Activated naive CD4-positive, alpha-beta T cell treated with anti-CD3 and anti-CD28 coated beads, Interleukin-2, amount 10 ng/mL, durations not matched to agents 7 days and 5 days (primary cell): ENCODE results near the gene FARS2.

Experiments
- CTCF ChIA-PET: fragments of 350-600 bp; sonication (Branson Sonifier 250); formaldehyde crosslinking; loops from one replicate; lab custom pipeline; 2021; ENCODE audit warnings: antibody characterized with exemption; lab: Charles Lee
- DNase-seq: peaks from one replicate; pipeline ENCODE4 v3.0.0-alpha.2; 2020
- H3K27ac Mint-ChIP-seq: one replicate; pipeline ENCODE4 v1.8.0; 2021; ENCODE audit warnings: mild to moderate bottlenecking, moderate library complexity, mixed read lengths
- H3K27me3 Mint-ChIP-seq: one replicate; pipeline ENCODE4 v1.8.0; 2021; ENCODE audit warnings: mild to moderate bottlenecking, mixed read lengths
- H3K36me3 Mint-ChIP-seq: one replicate; pipeline ENCODE4 v1.8.0; 2021; ENCODE audit warnings: mixed read lengths
- H3K4me1 Mint-ChIP-seq: one replicate; pipeline ENCODE4 v1.8.0; 2021; ENCODE audit warnings: mixed read lengths
- H3K4me3 Mint-ChIP-seq: one replicate; pipeline ENCODE4 v1.8.0; 2021; ENCODE audit warnings: mild to moderate bottlenecking, moderate library complexity, mixed read lengths
- H3K9me3 Mint-ChIP-seq: one replicate; pipeline ENCODE4 v1.8.0; 2021; ENCODE audit warnings: mixed read lengths

FARS2 gene

GRCh38 chr6:5398530-5398929 is 137.2 kb downstream of the FARS2 start:
- no peak overlapping the region for H3K4me3 Mint-ChIP-seq
- CTCF ChIA-PET: interaction anchor here (0.6 to 1.0 kb wide), 5 partner anchors 10 to 255 kb away, joined by 3 to 5 read pairs (median 3); partner anchors contain the start of genes FARS2 and LYRM4
- no peak for DNase-seq

GRCh38 chr6:5399391-5399790 is 138.1 kb downstream of the FARS2 start:
- no peaks in the 10 kb centered on the region for H3K27me3 Mint-ChIP-seq
- peaks cover 2% of the 10 kb centered on the region for H3K4me1 Mint-ChIP-seq
- H3K36me3 Mint-ChIP-seq: no peaks in the 10 kb centered on the region
- H3K27ac Mint-ChIP-seq: no peak overlapping the region
- H3K9me3 Mint-ChIP-seq: no peaks in the 10 kb centered on the region
- H3K4me3 Mint-ChIP-seq: no peak overlapping the region
- no peak for DNase-seq
- CTCF ChIA-PET: no interaction called here

More at GRCh38 chr6:5398530-5398929, 137.2 kb downstream of the FARS2 start:
- no peaks in the 10 kb centered on the region for H3K9me3 Mint-ChIP-seq
- no peaks in the 10 kb centered on the region for H3K27me3 Mint-ChIP-seq
- H3K27ac Mint-ChIP-seq: no peak overlapping the region
- H3K4me1 Mint-ChIP-seq: peaks cover 2% of the 10 kb centered on the region
- no peaks in the 10 kb centered on the region for H3K36me3 Mint-ChIP-seq

- no peak overlapping the region for H3K4me3 Mint-ChIP-seq
- no peaks in the 10 kb centered on the region for H3K9me3 Mint-ChIP-seq
- H3K27ac Mint-ChIP-seq: no peak overlapping the region
- no peaks in the 10 kb centered on the region for H3K36me3 Mint-ChIP-seq
- H3K27me3 Mint-ChIP-seq: no peaks in the 10 kb centered on the region
- no peak for DNase-seq
- peaks cover 2% of the 10 kb centered on the region for H3K4me1 Mint-ChIP-seq
- CTCF ChIA-PET: interaction anchor here (1.5 to 3.2 kb wide), 2 partner anchors 182 to 258 kb away, joined by 3 to 22 read pairs; no protein-coding TSS in a partner anchor
Measured at GRCh38 chr6:5401845-5402738, 140.8 kb downstream of the FARS2 start.

GRCh38 chr6:5403076-5403475 is 141.8 kb downstream of the FARS2 start:
- CTCF ChIA-PET: interaction anchor here (1.5 to 3.2 kb wide), 2 partner anchors 183 to 259 kb away, joined by 3 to 22 read pairs; no protein-coding TSS in a partner anchor
- Mint-ChIP-seq H3K9me3 (no peaks in the 10 kb centered on the region), H3K4me1 (peaks cover 2% of the 10 kb centered on the region), H3K27ac (no peak overlapping the region), H3K27me3 (no peaks in the 10 kb centered on the region), H3K36me3 (no peaks in the 10 kb centered on the region), H3K4me3 (no peak overlapping the region)
- DNase-seq: no peak

- Mint-ChIP-seq H3K9me3 (no peaks in the 10 kb centered on the region), H3K27me3 (no peaks in the 10 kb centered on the region), H3K4me1 (peaks cover under 1% of the 10 kb centered on the region), H3K36me3 (no peaks in the 10 kb centered on the region), H3K4me3 (no peak overlapping the region), H3K27ac (no peak overlapping the region)
- CTCF ChIA-PET: interaction anchor here (0.8 to 3.2 kb wide), 3 partner anchors 198 to 613 kb away, joined by 3 to 22 read pairs (median 3); no protein-coding TSS in a partner anchor
- no peak for DNase-seq
Measured at GRCh38 chr6:5403609-5404008, 142.3 kb downstream of the FARS2 start.

- CTCF ChIA-PET: no interaction called here
- DNase-seq: no peak
- Mint-ChIP-seq H3K9me3 (no peaks in the 10 kb centered on the region), H3K27ac (no peak overlapping the region), H3K4me3 (no peak overlapping the region), H3K4me1 (no peaks in the 10 kb centered on the region), H3K27me3 (no peaks in the 10 kb centered on the region), H3K36me3 (peaks cover 3% of the 10 kb centered on the region)
Measured at GRCh38 chr6:5405976-5406375, 144.7 kb downstream of the FARS2 start.

GRCh38 chr6:5411414-5411813 is 150.1 kb downstream of the FARS2 start:
- H3K4me3 Mint-ChIP-seq: no peak overlapping the region
- H3K9me3 Mint-ChIP-seq: no peaks in the 10 kb centered on the region
- CTCF ChIA-PET: no interaction called here

GRCh38 chr6:5412017-5412416 is 150.7 kb downstream of the FARS2 start:
- DNase-seq: no peak
- peaks cover 3% of the 10 kb centered on the region for H3K36me3 Mint-ChIP-seq
- no peaks in the 10 kb centered on the region for H3K4me1 Mint-ChIP-seq
- no peak overlapping the region for H3K4me3 Mint-ChIP-seq
- no peaks in the 10 kb centered on the region for H3K9me3 Mint-ChIP-seq
- H3K27me3 Mint-ChIP-seq: no peaks in the 10 kb centered on the region
- H3K27ac Mint-ChIP-seq: no peak overlapping the region
- CTCF ChIA-PET: no interaction called here

More at GRCh38 chr6:5411414-5411813, 150.1 kb downstream of the FARS2 start:
- H3K4me1 Mint-ChIP-seq: no peaks in the 10 kb centered on the region
- no peak overlapping the region for H3K27ac Mint-ChIP-seq
- no peaks in the 10 kb centered on the region for H3K27me3 Mint-ChIP-seq
- DNase-seq: no peak
- peaks cover 3% of the 10 kb centered on the region for H3K36me3 Mint-ChIP-seq

GRCh38 chr6:5412663-5413062 is 151.3 kb downstream of the FARS2 start:
- DNase-seq: no peak
- Mint-ChIP-seq H3K9me3 (no peaks in the 10 kb centered on the region), H3K27me3 (no peaks in the 10 kb centered on the region), H3K4me1 (no peaks in the 10 kb centered on the region), H3K27ac (no peak overlapping the region), H3K4me3 (no peak overlapping the region), H3K36me3 (peaks cover 4% of the 10 kb centered on the region)
- CTCF ChIA-PET: no interaction called here

- Mint-ChIP-seq H3K27me3 (no peaks in the 10 kb centered on the region), H3K27ac (no peak overlapping the region), H3K4me1 (no peaks in the 10 kb centered on the region), H3K36me3 (peaks cover 4% of the 10 kb centered on the region), H3K4me3 (no peak overlapping the region), H3K9me3 (no peaks in the 10 kb centered on the region)
- no peak for DNase-seq
- CTCF ChIA-PET: no interaction called here
Measured at GRCh38 chr6:5416250-5416649, 154.9 kb downstream of the FARS2 start.

GRCh38 chr6:5422321-5422915 is 161.1 kb downstream of the FARS2 start:
- no peaks in the 10 kb centered on the region for H3K27me3 Mint-ChIP-seq
- no peak overlapping the region for H3K4me3 Mint-ChIP-seq
- CTCF ChIA-PET: no interaction called here
- no peaks in the 10 kb centered on the region for H3K9me3 Mint-ChIP-seq
- no peak overlapping the region for H3K27ac Mint-ChIP-seq
- H3K4me1 Mint-ChIP-seq: peaks cover 4% of the 10 kb centered on the region
- H3K36me3 Mint-ChIP-seq: peaks cover 4% of the 10 kb centered on the region
- peak; percentile 59 for DNase-seq

- Mint-ChIP-seq H3K4me1 (peaks cover 6% of the 10 kb centered on the region), H3K36me3 (peaks cover 2% of the 10 kb centered on the region), H3K27me3 (no peaks in the 10 kb centered on the region), H3K27ac (no peak overlapping the region), H3K9me3 (no peaks in the 10 kb centered on the region), H3K4me3 (no peak overlapping the region)
- CTCF ChIA-PET: no interaction called here
- no peak for DNase-seq
Measured at GRCh38 chr6:5423251-5423650, 161.9 kb downstream of the FARS2 start.

- no peak overlapping the region for H3K27ac Mint-ChIP-seq
Measured at GRCh38 chr6:5424726-5425125, 163.4 kb downstream of the FARS2 start.

GRCh38 chr6:5425267-5425666 is 164.0 kb downstream of the FARS2 start:
- no peak for DNase-seq
- H3K27ac Mint-ChIP-seq: no peak overlapping the region
- H3K36me3 Mint-ChIP-seq: no peaks in the 10 kb centered on the region
- H3K9me3 Mint-ChIP-seq: no peaks in the 10 kb centered on the region
- no peak overlapping the region for H3K4me3 Mint-ChIP-seq
- peaks cover 6% of the 10 kb centered on the region for H3K4me1 Mint-ChIP-seq
- no peaks in the 10 kb centered on the region for H3K27me3 Mint-ChIP-seq
- CTCF ChIA-PET: no interaction called here

More at GRCh38 chr6:5424726-5425125, 163.4 kb downstream of the FARS2 start:
- DNase-seq: no peak
- CTCF ChIA-PET: no interaction called here
- H3K9me3 Mint-ChIP-seq: no peaks in the 10 kb centered on the region
- peaks cover 6% of the 10 kb centered on the region for H3K4me1 Mint-ChIP-seq
- no peak overlapping the region for H3K4me3 Mint-ChIP-seq
- H3K27me3 Mint-ChIP-seq: no peaks in the 10 kb centered on the region
- H3K36me3 Mint-ChIP-seq: peaks cover 2% of the 10 kb centered on the region
